ENCODE data around the gene PRIM1. TPM values are rescaled to one million over a fixed set of nuclear protein-coding genes. Genes with fewer than 3 reads are reported as not detected.

The PRIM1 gene
- total RNA-seq, 6 experiments from 2014 or later, result 1.3 to 8.5 (median 4.5) TPM

GRCh38 chr12:56772625-56773024, 20.5 kb upstream of the PRIM1 start:
- peak in 2 of 4 donors; percentile 4 to 21 for ATAC-seq

GRCh38 chr12:56769868-56770267, 17.7 kb upstream of the PRIM1 start:
- Histone ChIP-seq H3K9me3 (no peaks in the 10 kb centered on the region), H3K27ac (peak overlapping the region in 1 of 3 donors; percentile 80), H3K4me3 (no peak overlapping the region), H3K27me3 (no peaks in the 10 kb centered on the region), H3K4me1 (peaks cover 0 to 59% (median 25%) of the 10 kb centered on the region in 4 donors), H3K36me3 (peaks cover 0 to 36% (median 4%) of the 10 kb centered on the region in 4 donors)
- DNase-seq (no peak), ATAC-seq (no peak)
- TF ChIP-seq POLR2A (IDR thresholded peaks at IDR 0.05), result no peak
- TF ChIP-seq, protein P1, sequence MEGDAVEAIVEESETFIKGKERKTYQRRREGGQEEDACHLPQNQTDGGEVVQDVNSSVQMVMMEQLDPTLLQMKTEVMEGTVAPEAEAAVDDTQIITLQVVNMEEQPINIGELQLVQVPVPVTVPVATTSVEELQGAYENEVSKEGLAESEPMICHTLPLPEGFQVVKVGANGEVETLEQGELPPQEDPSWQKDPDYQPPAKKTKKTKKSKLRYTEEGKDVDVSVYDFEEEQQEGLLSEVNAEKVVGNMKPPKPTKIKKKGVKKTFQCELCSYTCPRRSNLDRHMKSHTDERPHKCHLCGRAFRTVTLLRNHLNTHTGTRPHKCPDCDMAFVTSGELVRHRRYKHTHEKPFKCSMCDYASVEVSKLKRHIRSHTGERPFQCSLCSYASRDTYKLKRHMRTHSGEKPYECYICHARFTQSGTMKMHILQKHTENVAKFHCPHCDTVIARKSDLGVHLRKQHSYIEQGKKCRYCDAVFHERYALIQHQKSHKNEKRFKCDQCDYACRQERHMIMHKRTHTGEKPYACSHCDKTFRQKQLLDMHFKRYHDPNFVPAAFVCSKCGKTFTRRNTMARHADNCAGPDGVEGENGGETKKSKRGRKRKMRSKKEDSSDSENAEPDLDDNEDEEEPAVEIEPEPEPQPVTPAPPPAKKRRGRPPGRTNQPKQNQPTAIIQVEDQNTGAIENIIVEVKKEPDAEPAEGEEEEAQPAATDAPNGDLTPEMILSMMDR (IDR thresholded peaks at IDR 0.05), result no peak
- 21% methylated on average over 3 of the region's 3 CpGs for WGBS (ENCODE audit: insufficient coverage, low coverage, low lambda C conversion rate, missing lambda C conversion rate)
- intact Hi-C loops (cut with DNase I), result loop anchor here in 1 of 2 donors (10.0 kb wide), 1 partner anchor 215 kb away; no protein-coding TSS in a partner anchor

More at GRCh38 chr12:56772625-56773024, 20.5 kb upstream of the PRIM1 start:
- no peak for TF ChIP-seq POLR2A (IDR thresholded peaks at IDR 0.05)
- TF ChIP-seq, protein P1 (IDR thresholded peaks at IDR 0.05), result no peak
- no peak overlapping the region for H3K4me3 ChIP-seq
- peak overlapping the region in 1 of 3 donors; percentile 30 for H3K27ac ChIP-seq
- H3K4me1 ChIP-seq, result peaks cover 0 to 60% (median 25%) of the 10 kb centered on the region in 4 donors
- intact Hi-C loops (cut with DNase I), result no loop called here
- WGBS (ENCODE audit: insufficient coverage, low coverage, low lambda C conversion rate, missing lambda C conversion rate), result 51% methylated on average over 5 of the region's 5 CpGs
- H3K9me3 ChIP-seq, result no peaks in the 10 kb centered on the region
- H3K36me3 ChIP-seq, result peaks cover 0 to 63% (median 11%) of the 10 kb centered on the region in 4 donors
- DNase-seq, result no peak
- no peaks in the 10 kb centered on the region for H3K27me3 ChIP-seq

GRCh38 chr12:56768424-56768823, 16.3 kb upstream of the PRIM1 start:
- Histone ChIP-seq H3K27ac (peak overlapping the region; percentile 59 to 80 (median 63)), H3K27me3 (no peaks in the 10 kb centered on the region), H3K4me1 (peaks cover 0 to 52% (median 23%) of the 10 kb centered on the region in 4 donors), H3K4me3 (peak overlapping the region in 2 of 3 donors; percentile 26 to 45), H3K36me3 (peaks cover 0 to 23% (median 2%) of the 10 kb centered on the region in 4 donors), H3K9me3 (no peaks in the 10 kb centered on the region)
- ATAC-seq (peak; percentile 58 to 76 (median 66)), DNase-seq (peak in 1 of 3 donors; percentile 76)
- WGBS (ENCODE audit: insufficient coverage, low coverage, low lambda C conversion rate, missing lambda C conversion rate), result 46% methylated on average over 5 of the region's 5 CpGs
- no peak for TF ChIP-seq POLR2A (IDR thresholded peaks at IDR 0.05)
- TF ChIP-seq, protein P1 (IDR thresholded peaks at IDR 0.05), result no peak
- intact Hi-C loops (cut with DNase I), result loop anchor here in 1 of 2 donors (10.0 kb wide), 1 partner anchor 216 kb away; no protein-coding TSS in a partner anchor

- Histone ChIP-seq H3K9me3 (no peaks in the 10 kb centered on the region), H3K36me3 (peaks cover 0 to 8% (median 2%) of the 10 kb centered on the region in 4 donors), H3K27ac (peak overlapping the region; percentile 41 to 85 (median 81)), H3K27me3 (no peaks in the 10 kb centered on the region), H3K4me3 (peak overlapping the region in 2 of 3 donors; percentile 62 to 72), H3K4me1 (peaks cover 0 to 45% (median 18%) of the 10 kb centered on the region in 4 donors)
- no peak for DNase-seq
- TF ChIP-seq POLR2A (IDR thresholded peaks at IDR 0.05), result no peak
- TF ChIP-seq, protein P1 (IDR thresholded peaks at IDR 0.05), result no peak
- ATAC-seq, result peak; percentile 30 to 57 (median 41)
- intact Hi-C loops (cut with DNase I), result loop anchor here in 1 of 2 donors (10.0 kb wide), 1 partner anchor 218 kb away; no protein-coding TSS in a partner anchor
- WGBS (ENCODE audit: insufficient coverage, low coverage, low lambda C conversion rate, missing lambda C conversion rate), result 20% methylated on average over 6 of the region's 6 CpGs
Observed at GRCh38 chr12:56766535-56766934, 14.4 kb upstream of the PRIM1 start.

Data from right lobe of liver (tissue), 6 donors.